ENCODE measurements around the gene PBLD. TPM values are rescaled to one million over a fixed set of nuclear protein-coding genes. Genes with fewer than 3 reads are reported as not detected.
A peak's percentile ranks its signal among the peaks of the same experiment; 100 is the strongest.

The PBLD gene
- 10 to 100 TPM; 32.2 to 41.2 TPM for total RNA-seq

DNA sequence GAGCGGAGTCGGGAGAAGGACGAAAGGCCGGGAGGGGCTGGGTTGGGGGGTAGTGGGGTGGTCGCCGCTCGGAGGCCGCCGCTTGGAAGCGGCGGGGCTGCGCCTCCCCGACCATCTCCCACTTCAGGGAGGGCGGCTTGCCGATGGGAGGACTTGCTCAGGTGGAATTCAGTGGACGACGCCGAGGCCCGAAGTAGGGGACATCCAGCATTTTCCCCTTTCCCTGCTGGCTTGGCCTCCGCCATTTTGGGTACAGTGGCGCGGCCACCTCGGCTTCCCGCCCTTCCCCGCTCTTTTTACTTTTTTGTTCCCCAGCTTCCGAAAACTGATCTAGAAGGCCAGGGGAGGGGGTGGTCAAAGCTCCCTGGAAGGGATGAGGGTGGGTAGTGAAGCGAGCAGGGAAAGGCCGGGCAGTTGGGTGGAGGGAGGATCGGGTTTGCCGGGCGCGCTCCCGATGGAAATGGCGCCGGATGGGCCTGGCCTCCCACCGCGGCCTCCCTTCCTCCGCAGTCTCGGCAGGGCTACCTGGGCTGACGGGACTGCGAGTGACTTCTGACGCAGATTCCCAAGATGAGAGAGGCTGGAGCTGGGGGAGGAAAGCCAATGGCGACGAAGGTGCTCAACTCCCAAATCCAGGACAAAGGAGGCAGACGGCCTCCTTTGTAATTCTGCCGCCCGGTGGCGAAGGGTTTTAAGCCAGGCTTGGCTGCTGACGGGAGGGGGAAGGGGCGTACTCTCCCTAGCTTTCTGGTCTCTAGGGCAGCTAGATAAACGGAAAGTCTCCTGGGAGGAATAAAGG, at the start of gene PBLD:
Gene PBLD (minus strand): TSS at position 670 of the 799 bp plus-strand sequence. CDS start 26,084 bp downstream, outside the sequence.
- Histone ChIP-seq H3K4me1 (peaks cover 57% of the 10 kb centered on the region), H3K4me3 (peak within 1 kb of the TSS; percentile 55 to 75), H3K27me3 (no peaks in the 10 kb centered on the region), H3K27ac (peak within 1 kb of the TSS; percentile 93 to 99 (median 96)), H3K36me3 (replicated peaks in 1 of 2; ENCODE audit: insufficient read depth in 1 of 2, low read depth in 2 of 2) (no peaks in the 10 kb centered on the region), H3K9me3 (no peaks in the 10 kb centered on the region)
- ATAC-seq = peak; percentile 43
- 0% methylated on average over 26 to 51 of the region's 51 CpGs for WGBS, 2 donors
- intact Hi-C loops (cut with DNase I) = no loop called here
- DNase-seq = peak; percentile 75 to 83 (median 78)
- peak; percentile 69 to 85 (median 81) for TF ChIP-seq POLR2A (IDR thresholded peaks at IDR 0.05)
- TF ChIP-seq, protein P1, sequence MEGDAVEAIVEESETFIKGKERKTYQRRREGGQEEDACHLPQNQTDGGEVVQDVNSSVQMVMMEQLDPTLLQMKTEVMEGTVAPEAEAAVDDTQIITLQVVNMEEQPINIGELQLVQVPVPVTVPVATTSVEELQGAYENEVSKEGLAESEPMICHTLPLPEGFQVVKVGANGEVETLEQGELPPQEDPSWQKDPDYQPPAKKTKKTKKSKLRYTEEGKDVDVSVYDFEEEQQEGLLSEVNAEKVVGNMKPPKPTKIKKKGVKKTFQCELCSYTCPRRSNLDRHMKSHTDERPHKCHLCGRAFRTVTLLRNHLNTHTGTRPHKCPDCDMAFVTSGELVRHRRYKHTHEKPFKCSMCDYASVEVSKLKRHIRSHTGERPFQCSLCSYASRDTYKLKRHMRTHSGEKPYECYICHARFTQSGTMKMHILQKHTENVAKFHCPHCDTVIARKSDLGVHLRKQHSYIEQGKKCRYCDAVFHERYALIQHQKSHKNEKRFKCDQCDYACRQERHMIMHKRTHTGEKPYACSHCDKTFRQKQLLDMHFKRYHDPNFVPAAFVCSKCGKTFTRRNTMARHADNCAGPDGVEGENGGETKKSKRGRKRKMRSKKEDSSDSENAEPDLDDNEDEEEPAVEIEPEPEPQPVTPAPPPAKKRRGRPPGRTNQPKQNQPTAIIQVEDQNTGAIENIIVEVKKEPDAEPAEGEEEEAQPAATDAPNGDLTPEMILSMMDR (IDR thresholded peaks at IDR 0.05) = peak in 6 of 7 experiments; percentile 17 to 80 (median 54)

DNA sequence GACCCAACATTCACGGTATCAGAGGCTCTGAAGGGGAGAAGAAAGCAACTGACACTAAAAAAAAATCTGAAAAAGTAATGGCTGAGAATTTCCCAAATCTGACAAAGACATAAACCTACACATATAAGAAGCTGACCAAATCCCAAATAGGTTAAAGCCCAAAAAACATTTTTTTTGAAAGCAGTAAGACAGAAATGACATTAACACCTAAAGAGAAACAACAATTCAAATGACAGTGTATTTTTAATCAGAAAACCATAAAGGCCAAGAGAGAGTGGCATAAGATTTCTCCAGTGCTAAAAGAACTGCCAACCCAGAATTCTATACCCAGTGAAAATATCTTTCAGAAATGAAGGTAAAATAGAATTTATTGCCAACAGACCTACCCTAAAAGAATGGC, 38.9 kb upstream of the PBLD start:
- Histone ChIP-seq H3K36me3 (replicated peaks in 1 of 2; ENCODE audit: insufficient read depth in 1 of 2, low read depth in 2 of 2) (no peaks in the 10 kb centered on the region), H3K4me1 (no peaks in the 10 kb centered on the region), H3K9me3 (peaks cover 0 to 3% (median 0%) of the 10 kb centered on the region in 3 donors), H3K4me3 (no peak overlapping the region), H3K27ac (no peak overlapping the region), H3K27me3 (no peaks in the 10 kb centered on the region)
- TF ChIP-seq, protein P1 (IDR thresholded peaks at IDR 0.05) = no peak
- TF ChIP-seq POLR2A (IDR thresholded peaks at IDR 0.05) = no peak
- intact Hi-C loops (cut with DNase I) = no loop called here
- ATAC-seq = no peak
- DNase-seq = no peak
- 75 to 92% methylated on average over 1 of the region's 1 CpG for WGBS, 2 donors

DNA sequence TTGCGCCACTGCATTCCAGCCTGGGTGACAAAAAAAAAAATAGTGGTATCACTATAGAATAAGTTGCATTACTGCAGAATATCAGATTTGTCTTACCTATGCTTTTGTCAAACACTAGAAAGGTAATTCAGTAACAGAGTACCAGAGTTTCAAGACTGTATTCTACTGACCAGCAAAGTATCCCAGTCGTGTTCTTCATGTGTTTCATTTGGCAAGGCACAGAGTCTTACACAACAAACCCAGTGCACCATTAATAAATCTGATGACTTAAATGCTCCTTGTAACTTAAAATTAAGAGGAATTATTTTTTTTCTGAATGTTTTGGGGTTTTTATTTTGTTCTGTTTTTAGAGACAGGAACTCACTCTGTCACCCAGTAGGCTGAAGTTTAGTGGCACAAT, 34.4 kb upstream of the PBLD start:
- H3K4me1 ChIP-seq = no peaks in the 10 kb centered on the region
- H3K27ac ChIP-seq = no peak overlapping the region
- H3K4me3 ChIP-seq = no peak overlapping the region
- peaks cover 0 to 8% of the 10 kb centered on the region in 2 donors for H3K36me3 ChIP-seq (replicated peaks in 1 of 2; ENCODE audit: insufficient read depth in 1 of 2, low read depth in 2 of 2)
- intact Hi-C loops (cut with DNase I) = no loop called here
- ATAC-seq (no peak), DNase-seq (no peak)
- TF ChIP-seq, protein P1 (IDR thresholded peaks at IDR 0.05) = no peak
- no peak for TF ChIP-seq POLR2A (IDR thresholded peaks at IDR 0.05)
- 90 to 91% methylated on average over 2 of the region's 2 CpGs for WGBS, 2 donors
- H3K27me3 ChIP-seq = no peaks in the 10 kb centered on the region
- peaks cover 0 to 3% (median 0%) of the 10 kb centered on the region in 3 donors for H3K9me3 ChIP-seq

DNA sequence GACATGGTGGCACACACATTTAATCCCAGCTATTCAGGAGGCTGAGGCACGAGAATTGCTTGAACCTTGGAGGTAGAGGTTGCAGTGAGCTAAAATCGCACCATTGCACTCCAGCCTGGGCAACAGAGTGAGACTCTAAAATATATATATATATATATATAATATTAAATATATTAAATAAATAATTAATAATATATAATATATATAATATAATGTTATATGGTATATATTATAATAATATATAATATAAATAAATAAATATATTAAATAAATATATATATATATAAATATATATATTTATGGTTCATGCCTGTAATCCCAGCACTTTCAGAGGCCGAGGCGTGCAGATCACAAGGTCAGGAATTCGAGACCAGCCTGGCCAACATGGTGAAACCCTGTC, 33.9 kb upstream of the PBLD start:
- no peak overlapping the region for H3K27ac ChIP-seq
- TF ChIP-seq, protein P1 (IDR thresholded peaks at IDR 0.05) = no peak
- H3K27me3 ChIP-seq = no peaks in the 10 kb centered on the region
- no peak overlapping the region for H3K4me3 ChIP-seq
- no peak for ATAC-seq
- 94 to 96% methylated on average over 5 of the region's 5 CpGs for WGBS, 2 donors
- H3K36me3 ChIP-seq (replicated peaks in 1 of 2; ENCODE audit: insufficient read depth in 1 of 2, low read depth in 2 of 2) = peaks cover 0 to 9% of the 10 kb centered on the region in 2 donors
- peaks cover 0 to 3% (median 0%) of the 10 kb centered on the region in 3 donors for H3K9me3 ChIP-seq
- no peaks in the 10 kb centered on the region for H3K4me1 ChIP-seq
- intact Hi-C loops (cut with DNase I) = no loop called here
- no peak for DNase-seq

Measured in body of pancreas (tissue), 4 donors.